ENCODE data around the gene NRARP. TPM values are rescaled to one million over a fixed set of nuclear protein-coding genes. Genes with fewer than 3 reads are reported as not detected.

NRARP gene
- total and polyA plus RNA-seq, 2 of the 13 experiments (the other 11 are each of a cell fraction or from before 2014, with no cell fraction given), result 0.22 to 0.46 TPM

DNA sequence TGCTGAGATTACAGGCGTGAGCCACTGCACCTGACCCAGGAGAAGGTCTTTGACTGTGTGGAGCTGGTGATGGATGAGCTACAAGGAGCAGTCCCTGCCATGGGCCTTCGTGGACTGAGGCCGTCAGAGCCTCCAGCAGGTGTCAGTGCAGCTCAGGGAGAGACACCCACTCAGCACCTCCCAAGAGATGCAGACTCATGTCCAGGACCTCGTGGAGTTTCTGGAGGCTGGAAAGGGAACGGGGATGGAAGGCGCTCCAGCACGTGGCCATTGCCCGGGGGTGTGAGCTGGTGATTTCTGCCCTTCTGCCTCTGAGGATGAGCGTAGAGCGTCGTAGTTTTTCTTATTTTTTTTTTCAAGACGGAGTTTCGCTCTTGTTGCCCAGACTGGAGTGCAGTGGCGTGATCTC lies 15.1 kb downstream of the NRARP start (continued):
- TF ChIP-seq, protein P1, sequence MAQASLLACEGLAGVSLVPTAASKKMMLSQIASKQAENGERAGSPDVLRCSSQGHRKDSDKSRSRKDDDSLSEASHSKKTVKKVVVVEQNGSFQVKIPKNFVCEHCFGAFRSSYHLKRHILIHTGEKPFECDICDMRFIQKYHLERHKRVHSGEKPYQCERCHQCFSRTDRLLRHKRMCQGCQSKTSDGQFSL (CRISPR knock-in tag; IDR thresholded peaks at IDR 0.05), result no peak
- TF ChIP-seq, protein P2, sequence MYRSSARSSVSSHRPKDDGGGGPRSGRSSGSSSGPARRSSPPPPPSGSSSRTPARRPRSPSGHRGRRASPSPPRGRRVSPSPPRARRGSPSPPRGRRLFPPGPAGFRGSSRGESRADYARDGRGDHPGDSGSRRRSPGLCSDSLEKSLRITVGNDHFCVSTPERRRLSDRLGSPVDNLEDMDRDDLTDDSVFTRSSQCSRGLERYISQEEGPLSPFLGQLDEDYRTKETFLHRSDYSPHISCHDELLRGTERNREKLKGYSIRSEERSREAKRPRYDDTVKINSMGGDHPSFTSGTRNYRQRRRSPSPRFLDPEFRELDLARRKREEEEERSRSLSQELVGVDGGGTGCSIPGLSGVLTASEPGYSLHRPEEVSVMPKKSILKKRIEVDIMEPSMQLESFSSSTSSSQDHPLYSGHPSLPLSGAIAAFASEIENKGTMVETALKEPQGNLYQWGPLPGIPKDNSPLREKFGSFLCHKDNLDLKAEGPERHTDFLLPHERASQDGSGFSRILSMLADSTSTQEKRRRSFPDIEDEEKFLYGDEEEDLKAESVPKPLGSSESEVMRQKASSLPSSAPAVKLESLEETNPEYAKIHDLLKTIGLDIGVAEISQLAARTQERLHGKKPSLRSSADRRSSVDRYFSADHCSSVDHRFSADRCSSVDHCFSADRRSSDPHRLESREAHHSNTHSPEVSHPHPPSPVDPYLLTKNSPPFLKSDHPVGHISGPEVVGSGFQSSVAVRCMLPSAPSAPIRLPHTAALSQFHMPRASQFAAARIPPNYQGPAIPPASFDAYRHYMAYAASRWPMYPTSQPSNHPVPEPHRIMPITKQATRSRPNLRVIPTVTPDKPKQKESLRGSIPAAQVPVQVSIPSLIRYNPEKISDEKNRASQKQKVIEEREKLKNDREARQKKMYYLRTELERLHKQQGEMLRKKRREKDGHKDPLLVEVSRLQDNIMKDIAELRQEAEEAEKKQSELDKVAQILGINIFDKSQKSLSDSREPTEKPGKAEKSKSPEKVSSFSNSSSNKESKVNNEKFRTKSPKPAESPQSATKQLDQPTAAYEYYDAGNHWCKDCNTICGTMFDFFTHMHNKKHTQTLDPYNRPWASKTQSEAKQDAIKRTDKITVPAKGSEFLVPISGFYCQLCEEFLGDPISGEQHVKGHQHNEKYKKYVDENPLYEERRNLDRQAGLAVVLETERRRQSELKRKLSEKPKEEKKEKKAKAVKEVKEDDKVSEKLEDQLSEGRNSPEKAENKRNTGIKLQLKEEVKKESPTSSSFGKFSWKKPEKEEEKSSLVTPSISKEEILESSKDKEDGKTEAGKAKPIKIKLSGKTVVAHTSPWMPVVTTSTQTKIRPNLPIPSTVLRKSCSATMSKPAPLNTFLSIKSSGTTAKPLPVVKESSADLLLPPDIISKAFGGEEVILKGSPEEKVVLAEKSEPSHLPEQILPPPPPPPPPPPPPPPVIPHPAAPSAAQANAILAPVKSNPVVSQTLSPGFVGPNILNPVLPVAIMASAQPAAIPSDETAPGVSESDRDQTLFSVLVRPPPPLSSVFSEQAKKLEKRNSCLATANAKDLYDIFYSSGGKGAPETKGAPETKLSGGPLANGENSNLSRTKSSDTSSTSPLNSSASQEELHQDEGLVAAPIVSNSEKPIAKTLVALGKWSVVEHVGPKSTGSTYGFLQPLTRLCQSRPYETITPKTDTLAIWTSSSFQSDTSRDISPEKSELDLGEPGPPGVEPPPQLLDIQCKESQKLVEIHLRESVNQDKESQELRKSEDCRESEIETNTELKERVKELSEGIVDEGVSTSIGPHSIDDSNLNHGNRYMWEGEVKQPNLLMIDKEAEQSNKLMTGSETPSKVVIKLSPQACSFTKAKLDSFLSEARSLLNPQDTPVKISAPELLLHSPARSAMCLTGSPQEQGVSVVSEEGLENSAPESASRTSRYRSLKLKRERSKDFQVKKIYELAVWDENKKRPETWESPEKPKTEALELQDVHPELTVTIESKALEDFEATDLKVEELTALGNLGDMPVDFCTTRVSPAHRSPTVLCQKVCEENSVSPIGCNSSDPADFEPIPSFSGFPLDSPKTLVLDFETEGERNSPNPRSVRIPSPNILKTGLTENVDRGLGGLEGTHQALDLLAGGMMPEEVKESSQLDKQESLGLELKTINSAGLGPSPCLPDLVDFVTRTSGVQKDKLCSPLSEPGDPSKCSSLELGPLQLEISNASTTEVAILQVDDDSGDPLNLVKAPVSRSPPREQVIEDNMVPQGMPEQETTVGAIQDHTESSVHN (CRISPR knock-in tag; IDR thresholded peaks at IDR 0.05), result no peak
- TF ChIP-seq DRAP1 (CRISPR knock-in tag; IDR thresholded peaks at IDR 0.05) (0 out of 2 replicates have a peak, but pooled peaks have one; percentile 19), RBM39 (IDR thresholded peaks at IDR 0.05; ENCODE audit: low read depth, low read length, poor library complexity, severe bottlenecking) (no peak), ZMYM2 (CRISPR knock-in tag; IDR thresholded peaks at IDR 0.05) (no peak), GATAD2A (CRISPR knock-in tag; IDR thresholded peaks at IDR 0.05) (peak; percentile 31; the same call in 1 of the 2 replicates), ZNF552 (CRISPR knock-in tag; IDR thresholded peaks at IDR 0.05; ENCODE audit: borderline replicate concordance) (no peak), SP2 (CRISPR knock-in tag; IDR thresholded peaks at IDR 0.05) (no peak), ZFX (CRISPR knock-in tag; IDR thresholded peaks at IDR 0.05; ENCODE audit: low read depth) (peak; percentile 46; the same call in 1 of the 2 replicates), MAX (IDR thresholded peaks at IDR 0.05) (peak; percentile 89), ZBTB21 (CRISPR knock-in tag; IDR thresholded peaks at IDR 0.05) (no peak), ZNF264 (CRISPR knock-in tag; IDR thresholded peaks at IDR 0.05) (no peak), HNRNPH1 (optimal IDR thresholded peaks at IDR 0.05; ENCODE audit: low read depth, low read length) (no peak), RAD21 (CRISPR knock-in tag; IDR thresholded peaks at IDR 0.05) (peak; percentile 84), ZNF720 (CRISPR knock-in tag; IDR thresholded peaks at IDR 0.05) (no peak), ZNF780A (CRISPR knock-in tag; IDR thresholded peaks at IDR 0.05) (no peak), ARNT2 (CRISPR knock-in tag; IDR thresholded peaks at IDR 0.05; ENCODE audit: low read depth) (no peak), STAG1 (CRISPR knock-in tag; IDR thresholded peaks at IDR 0.05) (peak; percentile 91), TBP (CRISPR knock-in tag; IDR thresholded peaks at IDR 0.05) (no peak), ZNF3 (CRISPR knock-in tag; IDR thresholded peaks at IDR 0.05) (no peak)
- TF ChIP-seq, protein P3, sequence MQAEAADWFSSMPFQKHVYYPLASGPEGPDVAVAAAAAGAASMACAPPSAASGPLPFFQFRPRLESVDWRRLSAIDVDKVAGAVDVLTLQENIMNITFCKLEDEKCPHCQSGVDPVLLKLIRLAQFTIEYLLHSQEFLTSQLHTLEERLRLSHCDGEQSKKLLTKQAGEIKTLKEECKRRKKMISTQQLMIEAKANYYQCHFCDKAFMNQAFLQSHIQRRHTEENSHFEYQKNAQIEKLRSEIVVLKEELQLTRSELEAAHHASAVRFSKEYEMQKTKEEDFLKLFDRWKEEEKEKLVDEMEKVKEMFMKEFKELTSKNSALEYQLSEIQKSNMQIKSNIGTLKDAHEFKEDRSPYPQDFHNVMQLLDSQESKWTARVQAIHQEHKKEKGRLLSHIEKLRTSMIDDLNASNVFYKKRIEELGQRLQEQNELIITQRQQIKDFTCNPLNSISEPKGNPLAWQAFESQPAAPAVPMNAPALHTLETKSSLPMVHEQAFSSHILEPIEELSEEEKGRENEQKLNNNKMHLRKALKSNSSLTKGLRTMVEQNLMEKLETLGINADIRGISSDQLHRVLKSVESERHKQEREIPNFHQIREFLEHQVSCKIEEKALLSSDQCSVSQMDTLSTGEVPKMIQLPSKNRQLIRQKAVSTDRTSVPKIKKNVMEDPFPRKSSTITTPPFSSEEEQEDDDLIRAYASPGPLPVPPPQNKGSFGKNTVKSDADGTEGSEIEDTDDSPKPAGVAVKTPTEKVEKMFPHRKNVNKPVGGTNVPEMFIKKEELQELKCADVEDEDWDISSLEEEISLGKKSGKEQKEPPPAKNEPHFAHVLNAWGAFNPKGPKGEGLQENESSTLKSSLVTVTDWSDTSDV (CRISPR knock-in tag; IDR thresholded peaks at IDR 0.05), result no peak
